Eye (tissue), 1 donor: Measurements from ENCODE around the gene C1orf141.
"Not testable (repeated sequence)": the region's sequence is repeated elsewhere in the genome, so short reads cannot be mapped to it uniquely, and the experiment has no call there.

Experiments used
- DNase-seq: peaks from one replicate; pipeline ENCODE4 v3.0.0-alpha.2; 2015

Gene C1orf141

GRCh38 chr1:67141832-67142231 lies 7.1 kb upstream of the C1orf141 start:
- not testable (repeated sequence) for DNase-seq

GRCh38 chr1:67140460-67140859 lies 5.7 kb upstream of the C1orf141 start:
- DNase-seq: no peak

GRCh38 chr1:67138813-67139499 lies 4.2 kb upstream of the C1orf141 start:
- DNase-seq: no peak

- no peak for DNase-seq
Observed at GRCh38 chr1:67137307-67137753, 2.6 kb upstream of the C1orf141 start.

- no peak for DNase-seq
Observed at GRCh38 chr1:67135354-67135753, 584 bp upstream of the C1orf141 start.

GRCh38 chr1:67133177-67133576 lies 1.6 kb downstream of the C1orf141 start:
- no peak for DNase-seq

- DNase-seq: no peak
Observed at GRCh38 chr1:67130673-67131072, 4.1 kb downstream of the C1orf141 start.

GRCh38 chr1:67126974-67127373 lies 7.8 kb downstream of the C1orf141 start:
- DNase-seq: no peak

GRCh38 chr1:67126111-67126746 lies 8.5 kb downstream of the C1orf141 start:
- DNase-seq: no peak

GRCh38 chr1:67124455-67124854 lies 10.3 kb downstream of the C1orf141 start:
- no peak for DNase-seq

GRCh38 chr1:67120855-67121619 lies 13.7 kb downstream of the C1orf141 start:
- DNase-seq: no peak

- no peak for DNase-seq
Observed at GRCh38 chr1:67118646-67119045, 16.1 kb downstream of the C1orf141 start.

- DNase-seq: no peak
Observed at GRCh38 chr1:67118191-67118590, 16.6 kb downstream of the C1orf141 start.

GRCh38 chr1:67114162-67114561 lies 20.6 kb downstream of the C1orf141 start:
- no peak for DNase-seq

- no peak for DNase-seq
Observed at GRCh38 chr1:67110352-67110751, 24.4 kb downstream of the C1orf141 start.

- DNase-seq: no peak
Observed at GRCh38 chr1:67105508-67105907, 29.3 kb downstream of the C1orf141 start.

GRCh38 chr1:67103548-67103947 lies 31.2 kb downstream of the C1orf141 start:
- DNase-seq: no peak

- no peak for DNase-seq
Observed at GRCh38 chr1:67100833-67101232, 33.9 kb downstream of the C1orf141 start.

GRCh38 chr1:67097305-67097704 lies 37.5 kb downstream of the C1orf141 start:
- no peak for DNase-seq

GRCh38 chr1:67094191-67094590 lies 40.6 kb downstream of the C1orf141 start:
- no peak for DNase-seq

GRCh38 chr1:67089685-67090208 lies 45.0 kb downstream of the C1orf141 start:
- DNase-seq: no peak

- no peak for DNase-seq
Observed at GRCh38 chr1:67088440-67088839, 46.3 kb downstream of the C1orf141 start.

GRCh38 chr1:67085326-67085725 lies 49.4 kb downstream of the C1orf141 start:
- DNase-seq: no peak
